GM18505 (cell line): Measurements from ENCODE around the gene GRIN2A.

ENCODE experiments used
- ATAC-seq: cut with Tn5 transposase; IDR thresholded peaks from one replicate; pipeline ENCODE4 v1.9.1; 2021; ENCODE audit not compliant: unreplicated experiment
- POLR2A ChIP-seq: IDR thresholded peaks from 4 replicates; pipeline ENCODE4 v1.6.1; 2011; ENCODE audit warnings: borderline replicate concordance; ENCODE audit not compliant: insufficient read depth, insufficient read length; ENCODE audit errors: extremely low read depth

The GRIN2A gene

DNA sequence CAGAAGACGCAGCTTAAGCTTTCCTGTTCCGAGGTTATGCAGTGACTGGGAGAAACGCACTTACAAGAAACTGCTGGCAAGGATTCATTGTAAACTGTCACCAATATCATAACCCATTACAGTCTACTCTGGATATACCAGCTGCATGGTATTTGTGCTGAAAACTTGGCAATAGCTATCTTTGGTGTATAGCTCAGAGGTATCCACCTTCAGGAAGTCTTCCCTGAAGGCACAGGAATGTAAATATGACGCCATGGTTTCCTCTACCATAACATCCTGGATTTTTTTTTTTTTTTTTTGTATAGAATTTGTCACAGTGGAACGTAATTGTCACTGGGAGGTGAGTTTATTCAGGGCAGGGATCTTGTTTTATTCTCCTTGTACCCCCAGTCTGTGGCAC is 406.2 kb downstream of the GRIN2A start:
- TF ChIP-seq POLR2A: no peak
- ATAC-seq: no peak

DNA sequence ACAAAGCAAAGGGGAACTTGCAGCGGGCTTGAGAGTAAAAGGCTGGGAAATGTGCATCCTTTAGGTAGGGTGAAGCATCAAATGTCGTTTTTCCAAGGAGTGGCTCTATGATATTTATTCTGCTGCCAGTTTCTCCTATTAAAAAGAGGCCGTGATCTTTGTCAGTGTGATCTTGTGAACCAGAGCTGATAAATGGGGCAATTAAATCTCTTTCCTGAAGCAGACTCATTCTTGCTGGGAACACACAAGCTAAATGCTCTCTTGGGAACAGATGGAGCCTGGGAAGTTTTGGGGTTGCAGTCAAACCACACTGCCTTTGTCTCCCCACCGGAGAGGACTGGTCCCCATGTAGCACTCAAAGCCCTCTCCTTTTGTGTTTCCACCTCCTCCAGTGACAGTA is 408.9 kb downstream of the GRIN2A start:
- no peak for ATAC-seq
- no peak for TF ChIP-seq POLR2A

DNA sequence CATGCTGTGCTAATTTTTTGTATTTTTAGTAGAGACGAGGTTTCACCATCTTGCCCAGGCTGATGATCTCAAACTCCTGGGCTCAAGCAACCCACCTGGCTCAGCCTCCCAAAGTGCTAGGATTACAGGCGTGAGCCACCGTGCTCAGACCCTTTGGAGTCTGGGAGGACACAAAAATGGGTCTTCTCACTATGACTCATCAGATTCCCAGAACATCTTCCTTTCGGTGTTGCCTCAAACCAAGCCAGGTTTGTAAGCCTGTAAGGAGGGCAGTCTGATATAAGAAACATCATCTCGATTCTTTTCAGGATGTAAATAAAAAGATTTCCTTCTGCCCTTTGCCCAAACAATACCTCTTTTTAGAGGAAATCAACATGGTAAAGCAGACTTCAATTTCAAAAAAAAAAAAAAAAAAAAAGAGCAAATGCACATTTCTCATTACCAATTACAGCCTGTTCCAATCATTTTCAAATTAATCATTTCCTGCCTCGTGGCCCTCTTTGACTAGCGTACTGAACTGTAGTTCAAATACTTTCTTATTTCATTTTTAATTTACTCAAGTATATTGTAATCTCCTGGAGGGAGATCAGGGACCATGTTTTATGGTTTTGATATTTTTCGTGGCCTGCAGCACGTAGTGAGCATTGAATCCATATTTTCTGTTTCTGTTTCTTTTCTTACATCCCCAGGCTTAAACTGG is 409.6 kb downstream of the GRIN2A start:
- TF ChIP-seq POLR2A: no peak
- ATAC-seq: no peak

DNA sequence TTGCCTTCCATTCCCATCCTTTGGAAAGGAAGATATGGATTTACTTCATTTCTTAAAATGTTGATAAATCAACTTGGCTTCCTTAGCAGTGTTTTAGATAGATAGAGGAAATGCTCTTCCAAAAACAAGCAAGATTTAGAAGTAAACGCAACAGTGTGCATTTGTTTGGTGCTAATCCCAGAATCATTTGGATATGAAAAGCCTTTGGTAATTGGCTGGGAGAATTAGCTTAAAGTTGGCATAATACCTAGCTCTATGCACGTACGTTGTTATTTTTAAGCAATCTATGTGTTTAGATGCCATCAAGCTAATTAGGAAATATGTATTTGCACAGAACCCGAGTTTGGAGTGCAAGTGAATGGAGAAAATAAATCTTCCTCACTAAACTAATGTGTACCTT is 415.3 kb downstream of the GRIN2A start:
- ATAC-seq: no peak
- no peak for TF ChIP-seq POLR2A

DNA sequence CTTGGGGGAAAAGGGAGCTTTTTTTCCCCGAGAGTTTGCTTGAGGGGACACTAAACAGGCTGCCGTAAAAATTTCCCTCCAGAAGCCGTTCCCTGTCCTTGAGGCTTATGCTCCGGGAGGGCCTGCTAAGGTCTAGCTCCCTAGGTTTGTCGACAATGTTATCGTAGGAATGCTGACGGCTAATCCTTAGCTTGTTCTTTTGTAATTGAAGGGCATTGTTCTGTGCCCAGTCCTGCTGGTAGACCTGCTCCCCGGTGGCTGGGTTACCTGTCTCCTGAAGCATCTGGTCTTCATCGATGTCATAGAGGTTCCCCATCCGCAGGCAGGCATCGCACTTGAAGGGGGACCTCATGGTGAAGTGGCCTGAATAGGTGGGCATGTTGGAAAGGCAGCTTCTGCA is 418.7 kb downstream of the GRIN2A start:
- TF ChIP-seq POLR2A: no peak
- no peak for ATAC-seq

DNA sequence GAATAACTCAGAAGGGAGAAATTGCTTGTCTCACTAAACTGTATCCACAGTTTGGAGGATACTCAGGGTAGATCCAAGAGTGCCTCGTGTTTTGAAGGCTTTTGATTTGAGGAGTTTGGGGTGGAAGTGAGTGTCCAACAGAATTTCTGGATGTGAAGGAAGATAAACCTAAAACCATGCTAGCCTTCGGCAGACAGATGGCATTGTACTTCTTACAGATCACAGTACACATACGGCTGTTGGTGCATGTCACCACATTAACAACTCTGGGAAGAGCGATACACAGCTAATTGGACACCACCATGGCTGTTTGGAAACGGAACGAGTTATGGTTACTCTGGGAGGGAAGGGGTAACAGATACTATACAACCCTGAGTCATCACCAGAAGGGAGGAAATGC is 420.4 kb downstream of the GRIN2A start:
- TF ChIP-seq POLR2A: no peak
- no peak for ATAC-seq

DNA sequence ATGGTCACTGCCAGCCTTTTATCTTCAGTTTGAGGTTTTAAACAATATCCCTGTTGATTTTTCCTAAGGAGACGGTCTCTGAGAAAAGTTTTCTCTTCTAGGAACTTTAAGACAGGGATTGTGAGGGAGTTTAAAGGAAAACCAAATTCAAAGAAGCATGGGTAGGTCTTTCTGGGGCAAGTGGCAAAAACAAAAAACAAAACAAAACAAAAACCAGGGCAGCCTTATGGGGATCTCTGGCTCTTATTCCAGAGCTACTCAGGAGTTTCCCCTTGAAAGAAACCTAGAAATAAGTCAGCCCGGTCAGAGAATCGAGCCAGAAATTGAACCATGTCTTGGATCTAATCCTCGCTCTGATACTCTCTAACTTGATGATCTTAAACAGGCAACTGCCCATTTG is 424.5 kb downstream of the GRIN2A start:
- no peak for ATAC-seq
- no peak for TF ChIP-seq POLR2A

DNA sequence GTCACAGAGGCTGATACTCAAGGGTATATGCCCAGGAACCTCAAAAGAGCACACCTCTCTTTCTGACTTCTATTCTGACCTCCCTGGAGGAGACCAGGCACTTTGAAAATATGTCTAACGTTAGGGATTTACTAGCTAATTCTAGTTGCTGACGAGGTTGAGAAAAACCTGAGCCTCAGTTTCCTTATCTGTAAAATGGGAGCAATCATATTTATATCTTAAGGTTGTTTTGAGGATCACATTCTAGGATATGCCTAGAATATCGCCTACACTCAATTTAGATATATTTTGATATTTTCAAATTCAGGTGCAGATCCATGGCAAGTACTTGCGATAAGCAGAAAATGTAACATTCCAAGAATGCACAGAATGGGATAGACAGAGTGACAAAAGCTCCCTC is 425.8 kb downstream of the GRIN2A start:
- no peak for ATAC-seq
- TF ChIP-seq POLR2A: no peak

DNA sequence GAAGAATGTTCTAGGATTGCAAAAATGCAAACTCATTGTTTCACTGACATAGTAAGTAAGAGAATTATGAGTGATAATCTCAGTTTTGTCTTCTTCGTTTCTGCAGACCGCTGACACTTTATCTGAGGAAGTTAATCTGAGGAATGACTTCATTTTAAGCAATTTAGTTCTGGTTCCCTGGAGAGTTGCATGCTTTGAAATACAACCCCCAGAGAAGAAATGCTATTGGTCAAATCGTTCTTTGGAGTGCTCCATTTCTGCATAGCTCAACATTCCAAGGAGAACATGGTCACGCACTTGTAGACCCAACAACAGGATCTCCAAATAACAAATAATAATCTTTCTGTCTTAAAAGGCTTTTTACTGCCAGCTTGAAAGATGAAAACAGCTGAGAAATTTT is 427.1 kb downstream of the GRIN2A start:
- no peak for TF ChIP-seq POLR2A
- no peak for ATAC-seq

DNA sequence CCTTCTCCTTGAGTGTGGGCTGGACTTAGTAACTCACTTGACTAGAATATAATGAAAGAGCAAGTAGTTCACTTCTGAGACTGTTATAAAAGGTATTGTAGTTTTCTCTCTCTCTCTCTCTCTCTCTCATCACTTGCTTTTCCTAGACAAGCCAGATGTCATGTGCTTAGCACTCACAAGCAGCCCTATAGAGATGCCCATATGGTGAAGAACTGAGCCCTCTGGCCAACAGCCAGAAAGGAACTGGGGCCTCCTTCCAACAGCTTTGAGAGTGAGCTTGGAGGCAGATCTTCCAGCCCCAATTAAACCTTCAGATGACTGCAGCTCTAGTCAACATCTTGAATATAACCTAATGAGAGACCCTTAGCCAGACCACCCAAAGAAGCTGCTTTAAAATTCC is 440.5 kb downstream of the GRIN2A start:
- ATAC-seq: no peak

DNA sequence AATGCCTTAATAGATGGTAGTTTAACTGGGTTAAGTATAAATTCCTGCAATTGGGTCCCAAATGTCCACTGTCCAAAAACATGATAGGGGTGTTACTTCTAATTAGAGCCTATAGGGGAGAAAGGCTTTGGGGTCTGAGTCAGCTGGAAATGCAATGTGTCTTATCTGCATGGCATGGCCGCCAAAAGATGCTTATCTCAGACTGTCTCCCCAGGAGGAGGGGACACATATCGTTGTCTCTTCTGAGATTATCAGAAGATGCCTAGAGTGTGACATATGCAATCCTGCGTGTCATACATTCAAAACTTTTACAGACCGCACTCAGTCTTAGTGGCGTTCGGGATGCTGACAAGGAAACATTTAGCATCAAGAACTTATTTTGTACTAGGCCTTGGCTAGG is 442.9 kb downstream of the GRIN2A start:
- ATAC-seq: no peak
- TF ChIP-seq POLR2A: no peak

More for the DNA sequence above, 440.5 kb downstream of the GRIN2A start:
- no peak for TF ChIP-seq POLR2A

DNA sequence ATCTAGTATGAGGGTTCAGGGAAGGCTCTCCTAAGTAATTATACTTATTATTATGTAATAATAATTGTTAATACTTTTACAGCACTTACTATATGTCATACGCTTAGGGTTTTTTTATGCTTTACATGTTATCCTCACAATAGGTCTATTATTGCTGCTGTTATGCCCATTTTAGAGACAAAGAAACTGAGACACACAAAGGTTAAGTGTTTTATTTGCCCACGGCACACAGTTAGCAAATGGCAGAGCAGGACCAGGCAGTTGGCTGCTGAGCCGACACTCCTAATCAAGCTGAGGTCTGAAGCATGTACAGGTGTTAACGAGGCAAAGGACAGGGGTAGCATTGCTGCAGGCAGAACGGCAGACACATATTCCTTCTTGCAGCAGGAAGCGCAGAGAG is 443.5 kb downstream of the GRIN2A start:
- TF ChIP-seq POLR2A: no peak
- no peak for ATAC-seq

DNA sequence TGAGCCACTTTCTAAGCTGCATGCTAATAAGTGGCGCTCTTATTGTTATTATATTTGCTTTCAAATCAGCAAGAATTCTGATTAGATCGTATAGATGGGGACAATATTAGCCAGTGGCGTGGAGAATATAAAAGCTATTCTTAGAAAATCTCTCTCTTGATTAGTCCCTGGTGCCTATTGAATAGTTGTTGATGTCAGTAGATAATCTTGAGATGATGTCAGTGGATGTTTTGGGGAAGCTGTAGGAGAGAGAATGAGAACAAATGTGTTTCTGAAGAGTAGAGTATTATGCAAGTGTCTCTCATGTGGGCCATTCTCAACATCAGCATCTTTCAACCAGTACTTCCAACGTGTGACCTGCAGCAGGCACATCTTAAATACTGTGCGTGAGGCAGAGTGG is 445.7 kb downstream of the GRIN2A start:
- no peak for TF ChIP-seq POLR2A
- ATAC-seq: no peak

DNA sequence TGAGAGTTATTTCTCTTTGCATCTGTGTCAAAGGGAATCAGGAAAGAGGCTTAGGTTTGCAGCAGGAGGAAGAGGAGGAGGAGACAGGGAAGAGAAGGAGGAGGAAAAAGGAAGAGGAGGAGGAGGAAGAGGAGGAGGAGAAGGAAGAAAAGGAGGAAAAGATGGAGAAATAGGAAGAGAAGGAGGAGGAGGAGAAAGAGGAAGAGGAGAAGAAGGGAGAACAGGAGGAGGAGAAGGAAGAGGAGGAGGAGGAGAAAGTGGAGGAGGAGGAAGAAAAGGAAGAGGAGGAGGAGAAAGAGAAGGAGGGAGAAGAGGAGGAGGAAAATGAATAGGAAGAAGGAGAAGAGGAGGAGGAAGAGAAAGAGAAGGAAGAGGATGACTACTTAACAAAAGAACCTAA is 459.1 kb downstream of the GRIN2A start:
- no peak for TF ChIP-seq POLR2A
- ATAC-seq: no peak

DNA sequence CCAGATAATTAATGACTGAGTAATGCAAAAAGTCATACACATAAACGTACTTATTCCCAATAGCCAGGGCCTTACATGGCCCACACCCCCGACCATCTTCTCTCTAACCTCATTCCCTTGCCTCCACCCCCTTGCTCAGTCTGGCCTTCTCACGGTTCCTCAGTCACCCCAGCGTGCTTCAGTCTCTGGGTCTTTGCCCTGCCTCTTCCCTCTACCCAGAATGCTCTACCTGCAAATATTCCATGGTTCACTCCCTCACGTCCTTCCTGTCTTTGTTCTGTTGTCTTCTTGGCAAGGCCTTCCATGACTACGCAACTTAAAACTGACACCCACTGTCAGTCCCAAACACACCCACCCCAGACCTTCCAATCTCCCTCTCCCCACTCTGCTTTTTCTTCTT is 468.3 kb downstream of the GRIN2A start:
- no peak for TF ChIP-seq POLR2A
- ATAC-seq: no peak
